HK-2 (cell line): ENCODE measurements around the gene BARHL1.

Experiments
- DNase-seq: peaks from one replicate; pipeline ENCODE4 v3.0.0-alpha.2; 2018; ENCODE audit not compliant: unreplicated experiment

The BARHL1 gene

GRCh38 chr9:132587592-132587955, 5.2 kb downstream of the BARHL1 start:
- no peak for DNase-seq

DNA sequence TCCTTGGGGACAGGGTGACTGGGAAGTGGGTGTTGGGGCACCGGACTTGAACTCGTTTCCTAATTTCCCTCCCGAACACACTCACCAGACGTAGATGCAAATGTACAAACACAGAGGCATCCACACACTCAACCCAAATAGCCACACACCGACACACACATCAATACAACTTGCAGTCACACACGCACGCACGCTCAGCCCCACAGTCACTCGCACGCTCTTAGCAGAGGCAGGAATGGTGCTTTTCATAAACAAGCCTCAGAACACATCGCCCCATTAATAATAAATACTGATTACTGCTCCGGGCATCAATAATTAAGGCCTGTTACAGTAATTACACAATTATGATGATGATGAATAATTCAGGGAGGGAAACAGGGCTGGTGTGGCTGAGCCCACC, 5.7 kb downstream of the BARHL1 start:
- no peak for DNase-seq

DNA sequence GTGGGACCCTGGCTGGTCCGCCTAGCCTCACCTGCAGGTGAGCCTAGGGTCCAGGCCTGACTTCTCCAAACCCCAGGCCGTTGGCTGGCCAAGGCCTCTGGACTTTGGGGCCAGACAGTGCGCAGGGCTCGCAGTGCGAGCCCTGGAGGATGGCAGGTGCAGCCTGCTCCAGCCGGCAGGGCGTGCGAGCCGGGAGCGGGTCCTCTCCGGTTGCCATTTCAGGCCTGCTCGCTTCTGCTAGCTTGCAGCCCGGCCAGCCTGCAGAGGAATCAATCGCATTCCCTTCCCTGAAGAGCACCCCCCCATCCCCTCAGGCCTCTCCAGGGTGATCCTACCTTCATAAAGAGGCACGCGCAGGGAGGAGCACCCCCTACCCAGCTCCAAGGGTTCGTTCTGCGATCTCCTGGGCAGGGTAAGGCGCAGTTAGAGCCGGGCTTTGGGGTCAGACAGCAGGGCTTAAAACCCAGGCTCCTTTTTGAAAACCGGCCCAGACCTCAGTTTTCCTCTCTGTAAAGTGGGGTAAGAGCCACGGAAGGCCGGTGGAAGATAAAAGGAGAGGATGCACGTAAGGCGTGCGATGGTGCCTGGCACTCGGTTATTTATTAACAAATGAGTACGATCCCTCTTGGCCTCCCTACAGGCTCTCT, 6.2 kb downstream of the BARHL1 start:
- DNase-seq = no peak

DNA sequence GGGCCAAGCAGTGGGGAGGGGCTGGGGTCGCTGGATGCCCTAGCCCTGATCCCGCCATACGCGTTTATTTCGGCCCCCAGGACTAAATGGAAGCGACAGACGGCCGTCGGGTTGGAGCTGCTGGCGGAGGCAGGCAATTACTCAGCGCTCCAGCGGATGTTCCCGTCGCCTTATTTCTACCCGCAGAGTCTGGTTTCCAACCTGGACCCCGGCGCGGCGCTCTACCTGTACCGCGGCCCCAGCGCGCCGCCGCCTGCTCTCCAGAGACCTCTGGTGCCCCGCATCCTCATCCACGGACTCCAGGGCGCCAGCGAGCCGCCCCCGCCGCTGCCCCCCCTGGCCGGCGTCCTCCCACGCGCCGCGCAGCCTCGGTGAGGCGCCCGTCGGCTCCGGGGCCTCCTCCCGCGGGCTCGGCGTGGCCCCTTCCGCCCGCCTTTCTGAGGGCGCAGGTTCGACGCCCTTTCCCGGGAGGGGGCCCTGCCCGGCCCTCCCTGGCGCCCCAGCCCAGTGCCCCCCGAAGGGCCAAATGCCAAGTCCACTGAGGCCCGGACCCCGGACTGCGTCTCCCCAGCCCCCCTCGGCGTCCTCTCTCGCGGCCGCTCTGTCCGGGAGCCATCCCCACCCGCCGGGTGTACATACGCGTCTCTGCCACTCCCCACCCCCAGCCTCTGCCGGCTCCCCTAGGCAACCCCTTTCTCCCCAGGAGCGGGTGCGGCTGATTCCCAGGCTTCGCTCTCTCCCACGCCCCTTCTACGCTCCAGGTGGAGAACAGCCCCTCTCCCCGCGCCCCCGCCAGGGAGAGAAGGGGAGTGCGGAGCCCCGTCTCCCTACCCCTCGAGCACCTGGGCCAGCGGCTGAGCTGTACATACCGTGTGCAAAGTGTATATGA, 7.0 kb downstream of the BARHL1 start:
- peak; percentile 14 for DNase-seq

DNA sequence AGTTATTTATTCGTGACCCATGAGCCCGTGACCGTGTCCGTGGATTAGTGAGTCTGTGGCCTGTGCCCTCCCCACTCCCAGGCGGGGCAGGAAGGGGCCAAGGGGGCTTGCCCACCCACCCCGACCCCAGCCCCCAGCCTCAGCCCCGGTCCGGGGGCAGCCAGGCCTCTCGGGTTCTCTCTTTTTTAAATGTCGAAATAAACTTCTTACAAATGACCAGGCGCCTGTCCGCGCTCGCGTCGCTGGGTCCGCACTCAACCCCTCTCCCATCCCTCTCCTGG, 7.6 kb downstream of the BARHL1 start:
- DNase-seq = no peak

GRCh38 chr9:132590318-132591182, 8.1 kb downstream of the BARHL1 start:
- DNase-seq = no peak

DNA sequence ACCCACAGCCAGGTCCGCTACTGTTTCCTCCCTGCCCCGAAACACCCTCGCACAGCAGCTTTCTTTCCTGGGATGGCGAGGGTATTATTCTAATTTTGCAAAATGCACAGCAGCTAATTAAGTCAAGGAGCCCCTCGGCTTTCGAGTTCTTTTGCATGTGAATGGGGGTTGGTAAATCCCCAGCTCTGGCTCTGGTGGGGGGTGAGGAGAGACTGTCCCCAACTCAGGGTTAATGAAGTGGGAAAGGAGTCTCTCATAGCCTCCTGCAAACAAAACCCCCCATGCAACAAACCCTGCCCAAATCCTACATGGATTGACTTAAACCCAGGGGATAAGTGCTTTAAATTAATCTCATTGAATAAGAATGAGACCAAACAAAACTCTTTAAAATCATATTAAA, 8.8 kb downstream of the BARHL1 start:
- no peak for DNase-seq

DNA sequence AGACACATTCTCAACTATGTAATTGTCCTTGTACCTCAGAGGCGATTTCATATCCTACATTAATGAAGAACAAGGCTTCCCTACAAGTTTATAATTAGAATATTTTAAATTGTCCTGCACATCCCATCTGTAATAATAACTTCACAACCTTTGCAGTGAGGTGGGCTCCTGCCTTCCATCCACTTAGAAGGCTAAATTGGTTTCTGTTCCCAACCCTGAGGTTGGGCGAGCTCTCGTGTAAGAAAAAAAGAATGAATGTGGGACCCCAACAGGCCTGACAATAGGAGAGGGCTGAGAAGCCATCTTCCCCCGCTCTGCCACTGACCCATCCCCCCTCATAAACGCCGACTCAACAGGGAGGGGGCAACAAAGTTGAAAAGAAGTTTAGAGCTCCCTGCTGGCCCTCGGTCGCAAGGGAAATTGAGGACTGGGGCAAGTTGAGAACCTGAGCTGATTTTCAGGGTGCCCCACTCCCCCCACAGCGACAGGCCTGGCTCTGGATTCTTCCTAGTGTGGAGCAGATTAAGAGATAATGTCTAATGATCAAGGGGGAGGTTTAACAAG, 9.4 kb downstream of the BARHL1 start:
- DNase-seq = no peak

DNA sequence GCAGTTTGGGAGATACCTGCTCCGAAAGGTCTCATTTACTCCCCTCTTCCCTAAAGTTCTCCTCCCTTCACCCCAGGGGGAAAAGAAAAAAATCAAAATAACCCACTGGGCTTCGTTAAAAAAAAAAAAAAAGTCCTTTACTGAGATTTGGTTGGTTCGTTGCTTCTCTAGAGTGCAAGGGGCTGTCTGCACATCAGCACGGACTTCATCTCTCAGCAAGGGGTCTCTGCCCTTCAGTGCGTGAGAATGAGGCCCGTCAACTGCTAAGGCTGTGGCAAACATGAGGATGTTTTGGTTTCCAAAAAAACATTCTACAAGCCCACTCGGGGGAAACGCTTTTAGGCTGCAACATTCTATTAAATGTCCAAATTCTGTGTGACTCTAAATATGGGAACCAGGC, 10.0 kb downstream of the BARHL1 start:
- DNase-seq = no peak

DNA sequence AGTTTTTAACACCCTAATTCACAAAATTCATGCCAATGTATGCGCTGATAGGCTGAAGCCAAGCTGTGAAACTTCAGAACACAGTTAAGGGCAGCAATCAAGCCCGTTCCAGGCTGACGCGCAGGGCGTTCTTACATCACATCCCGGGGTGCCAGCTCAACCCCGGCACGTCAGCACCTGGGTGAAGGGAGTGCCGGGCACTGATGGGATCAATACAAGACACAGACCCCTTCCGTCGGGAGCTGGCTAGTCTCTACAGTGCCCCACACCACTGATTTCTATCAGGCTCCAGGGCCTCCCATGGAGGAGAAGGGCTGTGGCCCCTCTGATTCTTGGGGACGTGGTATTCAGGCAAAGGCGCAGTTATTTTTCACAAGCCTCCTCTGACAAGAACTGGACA, 12.0 kb downstream of the BARHL1 start:
- DNase-seq = no peak

DNA sequence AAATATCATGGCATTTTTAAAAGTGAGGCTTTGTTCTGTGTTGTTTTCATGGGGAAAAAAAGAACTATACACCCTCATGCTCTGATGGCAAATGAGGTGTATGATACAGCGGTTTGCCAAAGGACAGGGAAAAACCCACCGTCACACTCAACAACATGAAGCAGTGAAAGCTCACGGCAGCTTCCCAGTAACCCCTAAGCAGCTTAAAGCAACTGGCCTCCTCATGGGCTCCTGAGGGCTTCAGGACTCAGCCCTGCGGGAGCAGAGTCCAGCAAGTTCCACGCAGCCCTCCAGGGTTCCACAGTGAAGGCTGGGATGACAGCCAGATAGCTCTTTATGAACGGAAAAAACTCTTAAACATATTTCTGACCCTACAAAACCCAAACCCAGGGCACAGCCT, 12.9 kb downstream of the BARHL1 start:
- DNase-seq = no peak

GRCh38 chr9:132596200-132596599, 13.8 kb downstream of the BARHL1 start:
- no peak for DNase-seq

GRCh38 chr9:132597073-132597775, 14.8 kb downstream of the BARHL1 start:
- peak; percentile 62 for DNase-seq

DNA sequence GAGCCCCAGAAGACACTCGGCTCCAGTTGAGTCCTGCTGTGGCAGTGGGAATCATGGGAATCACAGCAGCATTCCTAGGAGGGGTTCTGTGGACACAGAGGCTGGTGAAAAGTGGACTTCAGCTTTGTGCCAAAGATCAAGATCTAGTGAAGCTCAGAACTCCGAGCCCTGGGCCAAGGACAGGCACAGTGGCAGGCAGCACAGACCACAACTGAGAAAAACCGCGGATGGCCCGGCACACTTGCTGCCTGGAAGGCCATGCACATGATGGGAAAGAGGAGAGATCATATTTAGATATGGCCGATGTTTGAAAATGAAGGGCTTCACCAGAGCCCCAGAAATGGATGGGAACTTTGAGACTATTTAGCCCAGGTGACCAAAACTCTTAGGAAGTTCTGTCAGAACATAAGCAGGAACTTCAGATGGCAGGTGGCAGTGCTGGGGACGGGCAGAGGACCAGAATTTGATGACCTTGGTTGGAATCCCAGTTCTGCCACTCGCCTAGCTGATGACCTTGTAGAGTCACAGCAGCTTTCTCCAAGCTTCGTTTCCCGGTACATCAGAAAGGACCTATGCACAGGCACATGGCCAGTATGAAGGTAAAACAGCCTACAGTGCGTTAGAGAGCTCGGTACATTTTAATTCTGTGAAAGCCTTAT, 18.0 kb downstream of the BARHL1 start:
- no peak for DNase-seq

GRCh38 chr9:132602207-132602606, 19.8 kb downstream of the BARHL1 start:
- no peak for DNase-seq

GRCh38 chr9:132605387-132605786, 23.0 kb downstream of the BARHL1 start:
- DNase-seq = no peak

GRCh38 chr9:132606066-132606465, 23.7 kb downstream of the BARHL1 start:
- DNase-seq = no peak

GRCh38 chr9:132609184-132609583, 26.8 kb downstream of the BARHL1 start:
- DNase-seq = no peak

DNA sequence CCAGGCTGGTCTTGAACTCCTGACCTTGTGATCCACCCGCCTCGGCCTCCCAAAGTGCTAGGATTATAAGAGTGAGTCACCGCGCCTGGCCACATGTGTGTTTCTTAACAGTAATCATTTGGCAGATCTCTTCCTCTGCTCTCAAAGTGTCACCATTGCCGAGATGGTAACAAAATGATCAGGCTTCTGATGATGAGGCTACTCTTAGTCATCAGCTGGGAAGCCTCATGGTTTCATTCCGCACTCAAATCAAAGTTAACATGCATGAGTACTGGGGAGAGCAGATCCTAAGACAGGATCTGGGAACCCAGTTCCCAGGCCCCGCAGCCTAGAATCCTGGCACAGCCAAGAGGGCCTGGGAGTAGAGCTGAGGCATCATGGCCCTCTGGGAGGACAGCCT, 27.4 kb downstream of the BARHL1 start:
- no peak for DNase-seq

- DNase-seq = no peak
These were observed 28.3 kb downstream of the BARHL1 start for GRCh38 chr9:132610661-132611060.

DNA sequence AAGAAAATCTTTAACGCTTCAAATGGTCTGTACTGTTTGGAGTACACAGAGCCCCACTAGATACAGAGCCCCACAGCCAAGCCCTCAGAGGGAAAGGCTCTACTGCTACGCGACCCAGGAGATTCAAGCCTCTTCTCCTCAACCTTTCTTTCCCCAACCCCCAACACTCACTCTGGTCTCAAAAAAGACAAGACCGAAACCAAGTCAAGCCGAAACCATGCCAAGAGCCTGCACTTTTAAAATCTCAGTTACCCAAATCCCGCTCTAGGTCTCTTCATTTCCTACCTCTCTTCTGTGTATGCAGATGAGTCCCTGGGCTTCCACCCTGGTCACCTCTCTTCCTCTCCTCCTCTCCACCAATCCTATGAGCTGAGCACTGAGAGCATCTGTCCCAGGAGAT, 31.9 kb downstream of the BARHL1 start:
- no peak for DNase-seq
